GM12878 (cell line): Measurements from ENCODE around the gene WDHD1. TPM values are rescaled to one million over a fixed set of nuclear protein-coding genes. Genes with fewer than 3 reads are reported as not detected.

Experiments
- ASH2L ChIP-seq: fragments of 300-600, 200-600 bp; sonication (generic); IDR thresholded peaks from 2 replicates; pipeline ENCODE4 v1.6.1; 2017; ENCODE audit warnings: low read depth, mild to moderate bottlenecking, borderline replicate concordance
- ATF7 ChIP-seq: fragments of 450-650 bp; IDR thresholded peaks from 2 replicates; pipeline ENCODE4 v1.6.1; 2016; ENCODE audit warnings: low read depth, mild to moderate bottlenecking
- CEBPB ChIP-seq, 2 experiments: fragments of 150-350 bp in 1 of 2; IDR thresholded peaks; 2 replicates each; pipeline ENCODE4 v1.6.1; 2012 to 2014; ENCODE audit warnings: low read depth in 2 of 2, low read length in 2 of 2, borderline replicate concordance in 1 of 2, inconsistent platforms in 1 of 2
- CHD1 ChIP-seq: IDR thresholded peaks from 2 replicates; pipeline ENCODE4 v1.6.1; 2012; ENCODE audit warnings: low read depth, low read length, improper control_type of control experiment
- CTCF ChIP-seq, 3 experiments: IDR thresholded peaks in 2 of 3; conservative IDR thresholded peaks in 1 of 3; 2 replicates each; pipeline ENCODE4 v1.5.1; 2011; ENCODE audit warnings: low read depth in 3 of 3, low read length in 3 of 3, mild to moderate bottlenecking in 3 of 3, control low read depth in 2 of 3, moderate library complexity in 2 of 3, inconsistent platforms in 1 of 3, mixed read lengths in 1 of 3; ENCODE audit not compliant: control insufficient read depth in 2 of 3, insufficient read depth in 1 of 3; ENCODE audit errors: extremely low read depth in 1 of 3
- HCFC1 ChIP-seq: fragments of 150-350 bp; IDR thresholded peaks from 2 replicates; pipeline ENCODE4 v1.6.1; 2014; ENCODE audit warnings: low read length
- IRF4 ChIP-seq: IDR thresholded peaks from 2 replicates; pipeline ENCODE4 v1.6.1; 2011; ENCODE audit warnings: low read depth, low read length
- LARP7 ChIP-seq: fragments of 450-650 bp; IDR thresholded peaks from 2 replicates; pipeline ENCODE4 v1.6.1; 2017; ENCODE audit warnings: mild to moderate bottlenecking
- POLR2AphosphoS2 ChIP-seq: IDR thresholded peaks from 2 replicates; pipeline ENCODE4 v1.6.1; 2011; ENCODE audit warnings: low read depth, mild to moderate bottlenecking, low read length, improper control_type of control experiment, moderate library complexity
- SRF ChIP-seq, 2 experiments: IDR thresholded peaks; 2 replicates each; pipeline ENCODE4 v1.6.1; 2011; ENCODE audit warnings: low read depth in 2 of 2, low read length in 2 of 2, mild to moderate bottlenecking in 1 of 2, moderate library complexity in 1 of 2
- STAT1 ChIP-seq: fragments of 450-650 bp; conservative IDR thresholded peaks from 2 replicates; pipeline ENCODE4 v1.6.1; 2014; ENCODE audit warnings: antibody characterized with exemption, mild to moderate bottlenecking
- TAF1 ChIP-seq: IDR thresholded peaks from 2 replicates; pipeline ENCODE4 v1.6.1; 2011; ENCODE audit warnings: mild to moderate bottlenecking, low read depth, low read length, borderline replicate concordance
- ZBED1 ChIP-seq: IDR thresholded peaks from 2 replicates; pipeline ENCODE4 v1.6.1; 2016; ENCODE audit warnings: borderline replicate concordance
- polyA plus RNA-seq, 11 experiments: library from polyadenylated mRNA; depleted of rRNA in 4 of 11; unstranded in 6 of 11; stranded (reverse) in 5 of 11; fragments of >200 nt; fragmentation: Nextera tagmentation in 4 of 11; fragmentation: Illumina TruSeq in 1 of 11; extraction: Ambion mirVana in 4 of 11; extraction: Trizol in 1 of 11; gene quantifications; 1 replicate in 1 of 11; 2 replicates in 10 of 11; pipeline versions ENCODE4 v1.2.1 to v1.2.3, GENCODE V29; 2011 to 2016; ENCODE audit warnings: inconsistent platforms in 2 of 11, missing spikeins in 2 of 11, low read depth in 1 of 11
- total RNA-seq, 4 experiments: library from RNA; depleted of rRNA in 3 of 4; stranded (reverse); fragments of >200 nt in 3 of 4; fragmentation: Illumina TruSeq in 1 of 4; extraction: Trizol in 1 of 4; gene quantifications; 2 replicates each; pipeline versions ENCODE4 v1.2.1 to v1.2.3, GENCODE V29; 2013 to 2021
- TF ChIP-seq, protein P1 (sequence below): fragments of 450-650 bp; IDR thresholded peaks from 2 replicates; pipeline ENCODE4 v1.6.1; 2018; ENCODE audit warnings: borderline replicate concordance, mild to moderate bottlenecking; ENCODE audit not compliant: partially characterized antibody
- TF ChIP-seq, protein P2 (sequence below): fragments of 450-650 bp; formaldehyde crosslinking; IDR thresholded peaks from 2 replicates; pipeline ENCODE4 v1.4.0; 2022; ENCODE audit warnings: mild to moderate bottlenecking, moderate library complexity
- TF ChIP-seq, protein P3 (sequence below): IDR thresholded peaks from 2 replicates; pipeline ENCODE4 v1.6.1; 2012; ENCODE audit warnings: improper control_type of control experiment, low read depth, low read length; ENCODE audit not compliant: insufficient replicate concordance

Gene WDHD1
- total and polyA plus RNA-seq, 10 of the 15 experiments (the other 5 are each of a cell fraction or from before 2014, with no cell fraction given): 11.3 to 50.5 (median 32.6) TPM

DNA sequence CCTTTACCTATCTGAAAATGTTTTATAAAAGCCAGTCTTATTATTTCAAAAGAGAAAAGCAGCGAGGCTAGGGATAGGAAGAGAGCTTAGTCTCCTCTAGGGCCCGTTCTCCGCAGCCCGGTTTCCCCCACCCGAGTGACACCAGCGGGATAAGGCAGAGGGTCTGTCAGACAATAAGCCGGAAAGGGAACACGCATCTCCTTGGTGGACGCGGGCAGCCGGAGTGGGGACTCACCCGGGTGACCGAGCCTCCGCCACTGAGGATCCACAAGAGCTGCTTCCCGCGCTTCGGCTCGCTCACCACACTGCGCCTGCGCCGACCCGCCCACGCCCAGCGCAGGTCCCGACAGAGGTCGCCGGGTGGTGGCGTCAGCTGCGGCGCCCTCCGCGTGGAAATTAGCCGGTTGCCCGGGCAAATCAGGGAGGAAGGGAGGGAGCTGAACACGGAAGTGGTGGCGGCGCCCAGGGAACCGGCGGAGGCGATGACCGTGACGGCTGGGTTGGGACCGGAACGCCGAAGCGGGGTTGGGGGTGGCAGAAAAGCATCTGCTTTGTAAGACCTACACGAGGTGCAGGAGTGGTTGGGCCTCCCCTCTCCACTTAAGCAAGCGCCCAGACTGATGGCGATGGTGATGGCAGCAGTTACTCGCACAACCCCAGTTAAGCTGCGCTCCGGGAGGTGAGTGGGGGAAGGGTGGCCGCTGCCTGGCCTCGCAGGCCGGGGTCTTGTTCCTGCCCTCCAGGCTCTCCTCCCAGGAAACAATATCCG is at the start of gene WDHD1, which contains the start of gene SOCS4 (continued):
- 0 out of 6 replicates have a peak, but pooled peaks of 1 of the 3 experiments have one; percentile 1 for TF ChIP-seq CTCF (IDR thresholded peaks at IDR 0.05 in 2 of 3, conservative IDR thresholded peaks at IDR 0.05 in 1 of 3; ENCODE audit: control insufficient read depth in 2 of 3, extremely low read depth in 1 of 3, insufficient read depth in 1 of 3, low read depth in 3 of 3, low read length in 3 of 3)
- TF ChIP-seq TAF1: peak; percentile 73
- TF ChIP-seq, protein P1, sequence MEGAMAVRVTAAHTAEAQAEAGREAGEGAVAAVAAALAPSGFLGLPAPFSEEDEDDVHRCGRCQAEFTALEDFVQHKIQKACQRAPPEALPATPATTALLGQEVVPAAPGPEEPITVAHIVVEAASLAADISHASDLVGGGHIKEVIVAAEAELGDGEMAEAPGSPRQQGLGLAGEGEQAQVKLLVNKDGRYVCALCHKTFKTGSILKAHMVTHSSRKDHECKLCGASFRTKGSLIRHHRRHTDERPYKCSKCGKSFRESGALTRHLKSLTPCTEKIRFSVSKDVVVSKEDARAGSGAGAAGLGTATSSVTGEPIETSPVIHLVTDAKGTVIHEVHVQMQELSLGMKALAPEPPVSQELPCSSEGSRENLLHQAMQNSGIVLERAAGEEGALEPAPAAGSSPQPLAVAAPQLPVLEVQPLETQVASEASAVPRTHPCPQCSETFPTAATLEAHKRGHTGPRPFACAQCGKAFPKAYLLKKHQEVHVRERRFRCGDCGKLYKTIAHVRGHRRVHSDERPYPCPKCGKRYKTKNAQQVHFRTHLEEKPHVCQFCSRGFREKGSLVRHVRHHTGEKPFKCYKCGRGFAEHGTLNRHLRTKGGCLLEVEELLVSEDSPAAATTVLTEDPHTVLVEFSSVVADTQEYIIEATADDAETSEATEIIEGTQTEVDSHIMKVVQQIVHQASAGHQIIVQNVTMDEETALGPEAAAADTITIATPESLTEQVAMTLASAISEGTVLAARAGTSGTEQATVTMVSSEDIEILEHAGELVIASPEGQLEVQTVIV: peak; percentile 91
- TF ChIP-seq LARP7: no peak; the same call in 1 of the 2 replicates
- TF ChIP-seq, protein P2, sequence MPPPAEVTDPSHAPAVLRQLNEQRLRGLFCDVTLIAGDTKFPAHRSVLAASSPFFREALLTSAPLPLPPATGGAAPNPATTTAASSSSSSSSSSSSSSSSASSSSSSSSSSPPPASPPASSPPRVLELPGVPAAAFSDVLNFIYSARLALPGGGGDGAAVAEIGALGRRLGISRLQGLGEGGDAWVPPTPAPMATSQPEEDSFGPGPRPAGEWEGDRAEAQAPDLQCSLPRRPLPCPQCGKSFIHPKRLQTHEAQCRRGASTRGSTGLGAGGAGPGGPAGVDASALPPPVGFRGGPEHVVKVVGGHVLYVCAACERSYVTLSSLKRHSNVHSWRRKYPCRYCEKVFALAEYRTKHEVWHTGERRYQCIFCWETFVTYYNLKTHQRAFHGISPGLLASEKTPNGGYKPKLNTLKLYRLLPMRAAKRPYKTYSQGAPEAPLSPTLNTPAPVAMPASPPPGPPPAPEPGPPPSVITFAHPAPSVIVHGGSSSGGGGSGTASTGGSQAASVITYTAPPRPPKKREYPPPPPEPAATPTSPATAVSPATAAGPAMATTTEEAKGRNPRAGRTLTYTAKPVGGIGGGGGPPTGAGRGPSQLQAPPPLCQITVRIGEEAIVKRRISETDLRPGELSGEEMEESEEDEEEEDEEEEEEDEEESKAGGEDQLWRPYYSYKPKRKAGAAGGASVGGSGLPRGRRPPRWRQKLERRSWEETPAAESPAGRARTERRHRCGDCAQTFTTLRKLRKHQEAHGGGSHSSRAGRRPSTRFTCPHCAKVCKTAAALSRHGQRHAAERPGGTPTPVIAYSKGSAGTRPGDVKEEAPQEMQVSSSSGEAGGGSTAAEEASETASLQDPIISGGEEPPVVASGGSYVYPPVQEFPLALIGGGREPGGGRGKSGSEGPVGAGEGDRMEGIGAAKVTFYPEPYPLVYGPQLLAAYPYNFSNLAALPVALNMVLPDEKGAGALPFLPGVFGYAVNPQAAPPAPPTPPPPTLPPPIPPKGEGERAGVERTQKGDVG (CRISPR knock-in tag): no peak
- TF ChIP-seq SRF (IDR thresholded peaks at IDR 0.05; ENCODE audit: low read depth in 2 of 2, low read length in 2 of 2): peak in 1 of 2 experiments; percentile 84; a peak in 2 of 4 replicates
- peak; percentile 53 for TF ChIP-seq ATF7
- no peak for TF ChIP-seq POLR2AphosphoS2
- no peak for TF ChIP-seq CHD1
- TF ChIP-seq HCFC1: peak; percentile 69
- no peak for TF ChIP-seq CEBPB (IDR thresholded peaks at IDR 0.05; ENCODE audit: borderline replicate concordance in 1 of 2, low read depth in 2 of 2, low read length in 2 of 2)
- TF ChIP-seq ZBED1: 0 out of 2 replicates have a peak, but pooled peaks have one; percentile 17
- TF ChIP-seq STAT1: peak; percentile 27; the same call in 1 of the 2 replicates
- TF ChIP-seq, protein P3, sequence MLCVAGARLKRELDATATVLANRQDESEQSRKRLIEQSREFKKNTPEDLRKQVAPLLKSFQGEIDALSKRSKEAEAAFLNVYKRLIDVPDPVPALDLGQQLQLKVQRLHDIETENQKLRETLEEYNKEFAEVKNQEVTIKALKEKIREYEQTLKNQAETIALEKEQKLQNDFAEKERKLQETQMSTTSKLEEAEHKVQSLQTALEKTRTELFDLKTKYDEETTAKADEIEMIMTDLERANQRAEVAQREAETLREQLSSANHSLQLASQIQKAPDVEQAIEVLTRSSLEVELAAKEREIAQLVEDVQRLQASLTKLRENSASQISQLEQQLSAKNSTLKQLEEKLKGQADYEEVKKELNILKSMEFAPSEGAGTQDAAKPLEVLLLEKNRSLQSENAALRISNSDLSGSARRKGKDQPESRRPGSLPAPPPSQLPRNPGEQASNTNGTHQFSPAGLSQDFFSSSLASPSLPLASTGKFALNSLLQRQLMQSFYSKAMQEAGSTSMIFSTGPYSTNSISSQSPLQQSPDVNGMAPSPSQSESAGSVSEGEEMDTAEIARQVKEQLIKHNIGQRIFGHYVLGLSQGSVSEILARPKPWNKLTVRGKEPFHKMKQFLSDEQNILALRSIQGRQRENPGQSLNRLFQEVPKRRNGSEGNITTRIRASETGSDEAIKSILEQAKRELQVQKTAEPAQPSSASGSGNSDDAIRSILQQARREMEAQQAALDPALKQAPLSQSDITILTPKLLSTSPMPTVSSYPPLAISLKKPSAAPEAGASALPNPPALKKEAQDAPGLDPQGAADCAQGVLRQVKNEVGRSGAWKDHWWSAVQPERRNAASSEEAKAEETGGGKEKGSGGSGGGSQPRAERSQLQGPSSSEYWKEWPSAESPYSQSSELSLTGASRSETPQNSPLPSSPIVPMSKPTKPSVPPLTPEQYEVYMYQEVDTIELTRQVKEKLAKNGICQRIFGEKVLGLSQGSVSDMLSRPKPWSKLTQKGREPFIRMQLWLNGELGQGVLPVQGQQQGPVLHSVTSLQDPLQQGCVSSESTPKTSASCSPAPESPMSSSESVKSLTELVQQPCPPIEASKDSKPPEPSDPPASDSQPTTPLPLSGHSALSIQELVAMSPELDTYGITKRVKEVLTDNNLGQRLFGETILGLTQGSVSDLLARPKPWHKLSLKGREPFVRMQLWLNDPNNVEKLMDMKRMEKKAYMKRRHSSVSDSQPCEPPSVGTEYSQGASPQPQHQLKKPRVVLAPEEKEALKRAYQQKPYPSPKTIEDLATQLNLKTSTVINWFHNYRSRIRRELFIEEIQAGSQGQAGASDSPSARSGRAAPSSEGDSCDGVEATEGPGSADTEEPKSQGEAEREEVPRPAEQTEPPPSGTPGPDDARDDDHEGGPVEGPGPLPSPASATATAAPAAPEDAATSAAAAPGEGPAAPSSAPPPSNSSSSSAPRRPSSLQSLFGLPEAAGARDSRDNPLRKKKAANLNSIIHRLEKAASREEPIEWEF: no peak
- no peak for TF ChIP-seq ASH2L
- TF ChIP-seq IRF4: peak; percentile 36; the same call in 1 of the 2 replicates
